Pancreas (tissue), 10 donors: ENCODE measurements around the gene TGFBR1. TPM values are rescaled to one million over a fixed set of nuclear protein-coding genes. Genes with fewer than 3 reads are reported as not detected.
A peak's percentile ranks its signal among the peaks of the same experiment; 100 is the strongest.

Source experiments
- ATAC-seq, 4 donors: fragments of 200-7000 bp; cut with Tn5 transposase; one replicate each; pipeline versions ENCODE4 v1.8.0 to v1.9.1; 2020; ENCODE audit warnings: mild to moderate bottlenecking in 4 of 4, moderate library complexity in 4 of 4
- DNase-seq, 6 donors: peaks; one replicate each; pipeline ENCODE4 v3.0.0-alpha.2; 2020
- FAIRE-seq: peaks from 2 replicates; lab custom pipeline; 2012; peaks lifted over from hg19 to GRCh38; lab: Jason Lieb, UNC
- H3K27ac ChIP-seq, 4 donors: fragments of 200-600 bp; sonication (generic); 1 replicate in 3 of 4; 2 replicates in 1 of 4; pipeline versions ENCODE4 v1.5.0 to v1.8.0; 2020
- H3K27me3 ChIP-seq, 4 donors: fragments of 200-600 bp; one replicate each; pipeline ENCODE4 v1.8.0; 2021
- H3K36me3 ChIP-seq, 3 donors: fragments of 200-600 bp; sonication (generic) in 1 of 3; one replicate each; pipeline versions ENCODE4 v1.5.0 to v1.8.0; 2020 to 2021
- H3K4me1 ChIP-seq, 3 donors: fragments of 200-600 bp; one replicate each; pipeline ENCODE4 v1.8.0; 2021
- H3K4me3 ChIP-seq, 4 donors: fragments of 200-600 bp; sonication (generic) in 2 of 4; one replicate each; pipeline versions ENCODE4 v1.5.0 to v1.8.0; 2020 to 2021
- H3K9me3 ChIP-seq, 4 donors: fragments of 200-600 bp; one replicate each; pipeline ENCODE4 v1.8.0; 2021
- CTCF ChIP-seq, 4 donors: fragments of 200-600 bp; sonication (generic) in 3 of 4; IDR thresholded peaks; one replicate each; pipeline versions ENCODE4 v1.5.0 to v1.8.0; 2021; ENCODE audit warnings: antibody characterized with exemption in 4 of 4
- WGBS, 2 donors: extraction: QIAGEN DNeasy Blood & Tissue Kit; methylation state at CpG; one replicate each; pipeline ENCODE4 v1.1.7; 2013; 5-methylcytosine and 5-hydroxymethylcytosine counted together
- intact Hi-C, 3 donors: fragments of 100-400 bp; cut with DNase I; formaldehyde crosslinking; loops; one replicate each; pipeline versions ENCODE4 v1.11.1 to v1.14.2; 2022
- polyA plus RNA-seq, 2 donors: library from polyadenylated mRNA; stranded (reverse); fragments of 200-250 nt; gene quantifications; one replicate each; pipeline ENCODE4 v1.2.3, GENCODE V29; 2013
- total RNA-seq, 6 donors: library from RNA; stranded (reverse); fragmentation: NEBNext Ultra II Directional in 4 of 6; extraction: Animal tissue kit (Norgen Biotek cat#: 25700) in 4 of 6; gene quantifications; one replicate each; pipeline versions ENCODE4 v1.2.1 to v1.2.4, GENCODE V29; 2021 to 2023
- donor health status: healthy with polysubstance abuse.
- donor health status: DM: no; HTN: no; CAD: no; lungs with moderate emphysema.
- donor health status: DM: no; HTN: no; CAD: no.
- donor health status: control.
- donor health status: control.
- donor health status: Bipolar disorder and iron deficiency.
- donor health status: DM: yes; HTN: yes; CAD: no.
- donor health status: DM: no; HTN: no; CAD: no.
- donor health status: DM: no; HTN: no; CAD: no.
- donor health status: DM: yes; HTN: yes; CAD: no.

The TGFBR1 gene
- total and polyA plus RNA-seq, 8 donors: 3.5 to 43.6 (median 12.2) TPM

GRCh38 chr9:99181621-99182020 lies 76.7 kb downstream of the TGFBR1 start:
- intact Hi-C loops: loop anchor here in 1 of 3 donors (10.0 kb wide), 1 partner anchor 1413 kb away; no protein-coding TSS in a partner anchor
- DNase-seq: no peak
- Histone ChIP-seq H3K27ac (no peak overlapping the region), H3K27me3 (no peaks in the 10 kb centered on the region), H3K4me3 (no peak overlapping the region), H3K4me1 (peaks cover 0 to 4% (median 0%) of the 10 kb centered on the region in 3 donors), H3K9me3 (no peaks in the 10 kb centered on the region), H3K36me3 (no peaks in the 10 kb centered on the region)
- WGBS, 2 donors: 73% methylated on average over 4 of the region's 4 CpGs
- no peak for TF ChIP-seq CTCF (IDR thresholded peaks at IDR 0.05)
- FAIRE-seq: no peak
- ATAC-seq: no peak

GRCh38 chr9:99182356-99182755 lies 77.4 kb downstream of the TGFBR1 start:
- no peak for DNase-seq
- TF ChIP-seq CTCF (IDR thresholded peaks at IDR 0.05): no peak
- no peak for ATAC-seq
- H3K27me3 ChIP-seq: no peaks in the 10 kb centered on the region
- H3K9me3 ChIP-seq: no peaks in the 10 kb centered on the region
- no peak overlapping the region for H3K27ac ChIP-seq
- no peak overlapping the region for H3K4me3 ChIP-seq
- H3K4me1 ChIP-seq: peaks cover 0 to 4% (median 0%) of the 10 kb centered on the region in 3 donors
- no peak for FAIRE-seq
- WGBS, 2 donors: 85 to 89% methylated on average over 3 of the region's 3 CpGs
- intact Hi-C loops: loop anchor here in 1 of 3 donors (10.0 kb wide), 1 partner anchor 1412 kb away; no protein-coding TSS in a partner anchor
- H3K36me3 ChIP-seq: no peaks in the 10 kb centered on the region

- no peak for DNase-seq
- H3K4me3 ChIP-seq: no peak overlapping the region
- peaks cover 0 to 4% (median 0%) of the 10 kb centered on the region in 3 donors for H3K4me1 ChIP-seq
- no peak for TF ChIP-seq CTCF (IDR thresholded peaks at IDR 0.05)
- no peaks in the 10 kb centered on the region for H3K36me3 ChIP-seq
- H3K27ac ChIP-seq: no peak overlapping the region
- no peaks in the 10 kb centered on the region for H3K27me3 ChIP-seq
- H3K9me3 ChIP-seq: no peaks in the 10 kb centered on the region
- intact Hi-C loops: loop anchor here in 1 of 3 donors (10.0 kb wide), 1 partner anchor 1411 kb away; no protein-coding TSS in a partner anchor
- ATAC-seq: no peak
- 76 to 88% methylated on average over 3 of the region's 3 CpGs for WGBS, 2 donors
- FAIRE-seq: no peak
Observed at GRCh38 chr9:99183616-99184015, 78.7 kb downstream of the TGFBR1 start.

- 33 to 35% methylated on average over 10 of the region's 10 CpGs for WGBS, 2 donors
- peak in 2 of 4 donors; percentile 5 to 27 for ATAC-seq
Observed at GRCh38 chr9:99184110-99184474, 79.2 kb downstream of the TGFBR1 start.

More at GRCh38 chr9:99184110-99184474, 79.2 kb downstream of the TGFBR1 start:
- H3K4me1 ChIP-seq: peaks cover 0 to 4% (median 0%) of the 10 kb centered on the region in 3 donors
- DNase-seq (peak in 2 of 6 donors; percentile 28 to 70), FAIRE-seq (no peak)
- H3K27ac ChIP-seq: no peak overlapping the region
- no peak for TF ChIP-seq CTCF (IDR thresholded peaks at IDR 0.05)
- no peaks in the 10 kb centered on the region for H3K9me3 ChIP-seq
- no peak overlapping the region for H3K4me3 ChIP-seq
- no peaks in the 10 kb centered on the region for H3K27me3 ChIP-seq
- intact Hi-C loops: loop anchor here in 1 of 3 donors (10.0 kb wide), 1 partner anchor 1411 kb away; no protein-coding TSS in a partner anchor
- no peaks in the 10 kb centered on the region for H3K36me3 ChIP-seq
